ENCODE results near the gene MTX1. TPM values are rescaled to one million over a fixed set of nuclear protein-coding genes. Genes with fewer than 3 reads are reported as not detected.

MTX1 gene
- polyA plus RNA-seq, 1 donor (not counting 4 experiments of a cell fraction or from before 2014, with no cell fraction given) = 43.4 TPM

DNA sequence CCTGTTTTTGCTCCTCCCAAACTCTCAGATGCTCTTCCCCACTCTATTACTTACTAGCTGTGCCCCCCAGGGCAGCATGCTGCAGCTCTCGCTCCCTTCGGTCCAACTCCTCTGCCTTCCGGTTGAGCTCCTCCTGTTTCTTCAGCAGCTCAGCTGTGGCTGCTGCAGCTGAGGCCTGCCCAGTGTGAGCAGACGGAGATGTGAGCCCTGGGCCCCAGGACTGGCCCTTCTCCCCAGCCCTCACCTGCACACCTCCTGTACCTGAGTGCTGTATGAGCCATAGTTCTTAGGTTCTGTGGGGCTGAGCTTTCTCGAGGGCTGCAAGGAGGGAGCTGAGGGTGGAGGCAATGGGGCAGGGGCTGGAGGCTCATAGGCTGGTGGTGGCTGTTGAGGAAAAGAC, 51.8 kb downstream of the MTX1 start:
- H3K4me2 ChIP-seq (ENCODE audit: control insufficient read depth, extremely low read depth, insufficient read depth, low read depth, low read length) = no peak overlapping the region
- TF ChIP-seq EZH2 (IDR thresholded peaks at IDR 0.05; ENCODE audit: low read length) = no peak
- TF ChIP-seq, protein P1, sequence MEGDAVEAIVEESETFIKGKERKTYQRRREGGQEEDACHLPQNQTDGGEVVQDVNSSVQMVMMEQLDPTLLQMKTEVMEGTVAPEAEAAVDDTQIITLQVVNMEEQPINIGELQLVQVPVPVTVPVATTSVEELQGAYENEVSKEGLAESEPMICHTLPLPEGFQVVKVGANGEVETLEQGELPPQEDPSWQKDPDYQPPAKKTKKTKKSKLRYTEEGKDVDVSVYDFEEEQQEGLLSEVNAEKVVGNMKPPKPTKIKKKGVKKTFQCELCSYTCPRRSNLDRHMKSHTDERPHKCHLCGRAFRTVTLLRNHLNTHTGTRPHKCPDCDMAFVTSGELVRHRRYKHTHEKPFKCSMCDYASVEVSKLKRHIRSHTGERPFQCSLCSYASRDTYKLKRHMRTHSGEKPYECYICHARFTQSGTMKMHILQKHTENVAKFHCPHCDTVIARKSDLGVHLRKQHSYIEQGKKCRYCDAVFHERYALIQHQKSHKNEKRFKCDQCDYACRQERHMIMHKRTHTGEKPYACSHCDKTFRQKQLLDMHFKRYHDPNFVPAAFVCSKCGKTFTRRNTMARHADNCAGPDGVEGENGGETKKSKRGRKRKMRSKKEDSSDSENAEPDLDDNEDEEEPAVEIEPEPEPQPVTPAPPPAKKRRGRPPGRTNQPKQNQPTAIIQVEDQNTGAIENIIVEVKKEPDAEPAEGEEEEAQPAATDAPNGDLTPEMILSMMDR (optimal IDR thresholded peaks at IDR 0.05 in 1 of 3, IDR thresholded peaks at IDR 0.05 in 1 of 3, conservative IDR thresholded peaks at IDR 0.05 in 1 of 3; ENCODE audit: extremely low read depth in 1 of 3, insufficient read depth in 2 of 3, low read length in 3 of 3) = no peak
- no peaks in the 10 kb centered on the region for H3K27me3 ChIP-seq (ENCODE audit: control insufficient read depth, extremely low read depth, insufficient read depth, low read length)
- no peak overlapping the region for H3K27ac ChIP-seq (ENCODE audit: control insufficient read depth, insufficient read depth, low read length)
- peaks cover 18% of the 10 kb centered on the region for H3K79me2 ChIP-seq (ENCODE audit: control insufficient read depth, insufficient read depth, low read length)
- dilution Hi-C loops (cut with MboI; ENCODE audit: extremely low pct_ligation_motif_present, low sequenced_read_pairs) = no loop called here
- no peaks in the 10 kb centered on the region for H4K20me1 ChIP-seq (ENCODE audit: control insufficient read depth, extremely low read depth, insufficient read depth, low read length)
- no peak for FAIRE-seq
- peaks cover 20% of the 10 kb centered on the region for H3K4me1 ChIP-seq (ENCODE audit: control insufficient read depth, extremely low read depth, insufficient read depth, low read length)
- no peak for DNase-seq (ENCODE audit: low read depth, low spot score)
- no peak overlapping the region for H2AFZ ChIP-seq (ENCODE audit: control insufficient read depth, low read length)
- H3K9me1 ChIP-seq (ENCODE audit: control insufficient read depth, extremely low read depth, insufficient read depth, low read length) = no peaks in the 10 kb centered on the region
- H3K9me3 ChIP-seq (ENCODE audit: control insufficient read depth, low read depth, low read length) = no peaks in the 10 kb centered on the region
- H3K4me3 ChIP-seq (ENCODE audit: control insufficient read depth in 2 of 3, extremely low read depth in 1 of 3, insufficient read depth in 2 of 3, low read depth in 1 of 3, low read length in 3 of 3) = no peak overlapping the region
- H3K36me3 ChIP-seq (ENCODE audit: control insufficient read depth in 2 of 2, extremely low read depth in 1 of 2, insufficient read depth in 2 of 2, low read length in 2 of 2) = peaks cover 26 to 35% of the 10 kb centered on the region in 2 experiments
- H3K9ac ChIP-seq (ENCODE audit: control insufficient read depth, extremely low read depth, insufficient read depth, low read length) = no peak overlapping the region

GRCh38 chr1:155261493-155261851, 53.0 kb downstream of the MTX1 start:
- TF ChIP-seq, protein P1 (optimal IDR thresholded peaks at IDR 0.05 in 1 of 3, IDR thresholded peaks at IDR 0.05 in 1 of 3, conservative IDR thresholded peaks at IDR 0.05 in 1 of 3; ENCODE audit: extremely low read depth in 1 of 3, insufficient read depth in 2 of 3, low read length in 3 of 3) = no peak
- no peak for TF ChIP-seq EZH2 (IDR thresholded peaks at IDR 0.05; ENCODE audit: low read length)
- H3K36me3 ChIP-seq (ENCODE audit: control insufficient read depth in 2 of 2, extremely low read depth in 1 of 2, insufficient read depth in 2 of 2, low read length in 2 of 2) = peaks cover 30 to 41% of the 10 kb centered on the region in 2 experiments

More at GRCh38 chr1:155261493-155261851, 53.0 kb downstream of the MTX1 start:
- no peaks in the 10 kb centered on the region for H3K9me3 ChIP-seq (ENCODE audit: control insufficient read depth, low read depth, low read length)
- peak overlapping the region; percentile 77 for H2AFZ ChIP-seq (ENCODE audit: control insufficient read depth, low read length)
- peak overlapping the region; percentile 78 for H3K27ac ChIP-seq (ENCODE audit: control insufficient read depth, insufficient read depth, low read length)
- dilution Hi-C loops (cut with MboI; ENCODE audit: extremely low pct_ligation_motif_present, low sequenced_read_pairs) = no loop called here
- FAIRE-seq (no peak), DNase-seq (ENCODE audit: low read depth, low spot score) (no peak)
- H3K4me1 ChIP-seq (ENCODE audit: control insufficient read depth, extremely low read depth, insufficient read depth, low read length) = peaks cover 14% of the 10 kb centered on the region
- no peaks in the 10 kb centered on the region for H3K9me1 ChIP-seq (ENCODE audit: control insufficient read depth, extremely low read depth, insufficient read depth, low read length)
- H3K4me3 ChIP-seq (ENCODE audit: control insufficient read depth in 2 of 3, extremely low read depth in 1 of 3, insufficient read depth in 2 of 3, low read depth in 1 of 3, low read length in 3 of 3) = peak overlapping the region; percentile 75 to 87 (median 85)
- peak overlapping the region; percentile 86 for H3K9ac ChIP-seq (ENCODE audit: control insufficient read depth, extremely low read depth, insufficient read depth, low read length)
- H3K4me2 ChIP-seq (ENCODE audit: control insufficient read depth, extremely low read depth, insufficient read depth, low read depth, low read length) = peak overlapping the region; percentile 98
- no peaks in the 10 kb centered on the region for H4K20me1 ChIP-seq (ENCODE audit: control insufficient read depth, extremely low read depth, insufficient read depth, low read length)
- H3K27me3 ChIP-seq (ENCODE audit: control insufficient read depth, extremely low read depth, insufficient read depth, low read length) = no peaks in the 10 kb centered on the region
- H3K79me2 ChIP-seq (ENCODE audit: control insufficient read depth, insufficient read depth, low read length) = peaks cover 18% of the 10 kb centered on the region

Data from keratinocyte (primary cell).